Prostate gland (tissue), 2 donors: ENCODE results near the gene VGF. TPM values are rescaled to one million over a fixed set of nuclear protein-coding genes. Genes with fewer than 3 reads are reported as not detected.

Experiments
- DNase-seq: peaks from one replicate; pipeline ENCODE4 v3.0.0-alpha.2; 2019; ENCODE audit warnings: low spot score
- H3K27ac ChIP-seq, 2 donors: fragments of 200-600 bp; sonication (generic); 2 replicates each; pipeline ENCODE4 v1.5.1; 2017 to 2019
- H3K27me3 ChIP-seq: fragments of 200-600 bp; sonication (generic); replicated peaks from 2 replicates; pipeline ENCODE4 v1.5.1; 2019; ENCODE audit not compliant: insufficient read depth
- H3K36me3 ChIP-seq, 2 donors: fragments of 200-600 bp; sonication (generic); 1 replicate in 1 of 2; 2 replicates in 1 of 2; pipeline versions ENCODE4 v1.5.1 to v1.8.1; 2017 to 2019
- H3K4me1 ChIP-seq: fragments of 200-600 bp; sonication (generic); replicated peaks from 2 replicates; pipeline ENCODE4 v1.5.1; 2019
- H3K4me3 ChIP-seq, 2 donors: fragments of 200-600 bp; sonication (generic); 2 replicates each; pipeline ENCODE4 v1.5.1; 2017 to 2019
- H3K9me3 ChIP-seq: fragments of 200-600 bp; sonication (generic); 2 replicates; pipeline ENCODE4 v1.5.1; 2017
- POLR2A ChIP-seq: fragments of 450-650 bp; IDR thresholded peaks from one replicate; pipeline ENCODE4 v1.6.1; 2016; ENCODE audit warnings: antibody characterized with exemption, mild to moderate bottlenecking
- POLR2AphosphoS5 ChIP-seq: sonication (generic); formaldehyde crosslinking; IDR thresholded peaks from one replicate; pipeline ENCODE4 v1.6.1; 2017; ENCODE audit warnings: antibody characterized with exemption
- WGBS: methylation state at CpG from one replicate; pipeline ENCODE4 v1.1.5; 2018; 5-methylcytosine and 5-hydroxymethylcytosine counted together
- intact Hi-C: fragments of 100-400 bp; cut with DNase I; formaldehyde crosslinking; loops from one replicate; pipeline ENCODE4 v1.14.2; 2022
- total RNA-seq, 2 donors: library from RNA; depleted of rRNA; stranded (reverse); fragments of >200 nt; gene quantifications; one replicate each; pipeline ENCODE4 v1.1.0, GENCODE V29; 2016
- TF ChIP-seq, protein P1 (sequence below), 4 experiments: fragments of 200-600 bp in 2 of 4; fragments of 450-650 bp in 2 of 4; sonication (generic) in 2 of 4; IDR thresholded peaks; 1 replicate in 3 of 4; 2 replicates in 1 of 4; pipeline ENCODE4 v1.5.1; 2016 to 2019; ENCODE audit warnings: antibody characterized with exemption in 4 of 4, mild to moderate bottlenecking in 2 of 4, moderate library complexity in 2 of 4

The VGF gene
- total RNA-seq, 2 donors from 2014 or later: 0.14 to 0.68 TPM

DNA sequence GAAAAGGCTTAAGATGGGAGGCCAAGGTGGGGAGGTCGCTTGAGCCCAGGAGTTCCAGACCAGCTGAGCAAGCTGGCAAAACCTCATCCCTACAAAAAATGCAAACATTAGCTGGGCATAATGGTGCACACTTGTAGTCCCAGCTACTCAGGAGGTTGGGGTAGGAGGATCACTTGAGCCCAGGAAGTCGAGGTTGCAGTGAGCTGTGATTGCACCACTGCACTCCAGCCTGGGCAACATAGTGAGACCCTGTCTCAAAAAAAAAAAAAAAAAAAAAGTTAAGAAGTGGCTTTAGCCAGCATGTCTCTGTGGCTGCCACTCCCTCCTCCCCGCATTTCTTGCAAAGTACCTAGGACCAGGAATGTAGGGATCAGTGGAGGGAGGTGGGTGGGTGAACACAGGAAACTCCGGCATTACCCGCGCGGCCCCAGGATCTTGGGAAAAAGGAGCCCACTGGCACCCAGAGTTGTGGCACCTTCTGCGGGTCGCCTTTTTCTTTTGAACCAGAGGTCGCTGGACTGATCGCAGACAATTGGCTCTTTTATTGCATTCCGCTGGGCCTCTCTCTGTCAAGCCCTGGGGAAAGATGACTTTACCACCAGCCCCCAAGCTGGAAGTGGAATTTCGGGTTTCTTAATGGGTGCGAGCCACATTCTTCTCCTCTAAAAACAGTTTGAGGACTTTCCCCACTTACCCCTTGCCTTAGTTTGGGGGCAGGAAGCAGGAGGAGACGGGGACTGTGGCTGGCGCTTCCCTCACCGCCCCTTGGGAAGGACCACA lies 3.5 kb downstream of the VGF start:
- Histone ChIP-seq H3K36me3 (no peaks in the 10 kb centered on the region), H3K27me3 (peaks cover 12% of the 10 kb centered on the region), H3K27ac (no peak overlapping the region), H3K9me3 (no peaks in the 10 kb centered on the region), H3K4me3 (no peak overlapping the region), H3K4me1 (peaks cover 13% of the 10 kb centered on the region)
- WGBS: 78% methylated on average over 17 of the region's 17 CpGs
- TF ChIP-seq POLR2AphosphoS5: no peak
- TF ChIP-seq, protein P1, sequence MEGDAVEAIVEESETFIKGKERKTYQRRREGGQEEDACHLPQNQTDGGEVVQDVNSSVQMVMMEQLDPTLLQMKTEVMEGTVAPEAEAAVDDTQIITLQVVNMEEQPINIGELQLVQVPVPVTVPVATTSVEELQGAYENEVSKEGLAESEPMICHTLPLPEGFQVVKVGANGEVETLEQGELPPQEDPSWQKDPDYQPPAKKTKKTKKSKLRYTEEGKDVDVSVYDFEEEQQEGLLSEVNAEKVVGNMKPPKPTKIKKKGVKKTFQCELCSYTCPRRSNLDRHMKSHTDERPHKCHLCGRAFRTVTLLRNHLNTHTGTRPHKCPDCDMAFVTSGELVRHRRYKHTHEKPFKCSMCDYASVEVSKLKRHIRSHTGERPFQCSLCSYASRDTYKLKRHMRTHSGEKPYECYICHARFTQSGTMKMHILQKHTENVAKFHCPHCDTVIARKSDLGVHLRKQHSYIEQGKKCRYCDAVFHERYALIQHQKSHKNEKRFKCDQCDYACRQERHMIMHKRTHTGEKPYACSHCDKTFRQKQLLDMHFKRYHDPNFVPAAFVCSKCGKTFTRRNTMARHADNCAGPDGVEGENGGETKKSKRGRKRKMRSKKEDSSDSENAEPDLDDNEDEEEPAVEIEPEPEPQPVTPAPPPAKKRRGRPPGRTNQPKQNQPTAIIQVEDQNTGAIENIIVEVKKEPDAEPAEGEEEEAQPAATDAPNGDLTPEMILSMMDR (IDR thresholded peaks at IDR 0.05): no peak
- TF ChIP-seq POLR2A: no peak
- intact Hi-C loops: no loop called here
- DNase-seq: no peak

DNA sequence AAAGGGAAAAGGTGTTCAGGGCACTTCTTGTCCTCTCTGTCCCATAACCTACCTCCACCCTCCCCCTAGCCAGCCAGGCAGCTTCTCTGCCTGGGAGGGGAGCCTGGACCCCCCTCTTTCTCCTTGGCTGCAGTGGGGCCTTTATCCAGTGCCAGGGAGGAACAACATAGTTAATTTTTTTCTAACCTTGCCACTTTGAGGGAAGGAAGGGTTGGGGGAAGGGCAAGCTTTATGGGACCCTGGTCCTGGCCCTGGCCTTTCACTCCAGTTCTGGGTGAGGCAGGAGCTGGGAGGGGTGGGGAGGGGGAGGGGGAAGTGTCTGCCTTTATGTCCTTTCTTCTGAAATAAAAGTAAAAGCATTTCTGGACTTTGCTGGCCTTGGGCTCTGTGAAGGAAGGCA lies 4.5 kb downstream of the VGF start:
- DNase-seq: no peak
- Histone ChIP-seq H3K27ac (no peak overlapping the region), H3K27me3 (peaks cover 2% of the 10 kb centered on the region), H3K9me3 (no peaks in the 10 kb centered on the region), H3K36me3 (no peaks in the 10 kb centered on the region), H3K4me3 (no peak overlapping the region), H3K4me1 (peaks cover 13% of the 10 kb centered on the region)
- intact Hi-C loops: no loop called here
- no peak for TF ChIP-seq POLR2AphosphoS5

DNA sequence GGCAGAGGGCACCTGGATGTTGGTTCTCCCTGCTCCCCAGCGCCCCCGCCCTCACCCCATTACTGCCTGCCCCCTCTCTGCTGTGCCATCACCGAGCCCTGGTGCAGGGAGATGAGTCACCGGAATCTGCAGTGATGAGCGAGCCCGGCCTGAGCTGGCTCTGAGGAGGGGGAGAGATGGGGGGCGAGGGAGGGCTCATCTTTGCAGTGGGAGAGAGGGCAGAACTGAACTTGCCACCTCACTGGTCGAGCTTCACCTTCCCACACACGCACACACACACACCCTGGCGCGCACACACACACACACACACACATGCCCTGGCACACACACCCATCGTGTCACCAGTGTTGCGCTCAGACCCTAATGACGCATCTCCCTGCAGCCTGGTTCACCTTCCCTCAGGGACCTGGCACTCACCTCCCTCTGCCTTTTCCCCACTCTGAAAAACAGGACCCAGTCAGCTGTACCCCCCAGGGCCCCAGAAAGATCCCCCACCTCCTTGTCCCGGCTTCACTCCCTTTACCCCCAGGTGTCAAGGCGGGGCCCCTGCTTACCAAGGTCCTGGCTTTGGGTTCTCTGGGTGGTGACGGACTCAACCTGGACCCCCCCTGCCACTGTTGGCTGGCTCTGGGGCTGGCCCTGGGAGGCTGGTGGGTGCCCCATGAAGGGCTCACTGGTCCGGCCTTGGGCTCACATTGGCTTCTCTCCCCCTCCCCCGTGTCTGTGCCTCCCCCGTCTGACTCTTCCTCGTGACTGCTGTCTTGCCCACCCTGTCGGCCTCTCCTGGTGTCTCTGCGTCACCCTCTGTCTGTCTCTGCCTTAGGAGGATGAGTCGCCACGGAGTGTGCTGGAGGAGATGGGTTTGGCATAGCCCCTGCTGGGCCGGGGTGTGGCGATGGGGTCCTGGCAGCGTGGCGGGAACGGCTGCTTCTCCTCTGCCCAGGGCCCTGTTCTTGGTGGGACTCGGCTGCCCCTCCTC lies 5.4 kb downstream of the VGF start:
- no peak for DNase-seq
- Histone ChIP-seq H3K4me3 (no peak overlapping the region), H3K27me3 (no peaks in the 10 kb centered on the region), H3K36me3 (no peaks in the 10 kb centered on the region), H3K4me1 (peaks cover 16% of the 10 kb centered on the region), H3K27ac (no peak overlapping the region), H3K9me3 (no peaks in the 10 kb centered on the region)
- no peak for TF ChIP-seq POLR2AphosphoS5
- TF ChIP-seq, protein P1 (IDR thresholded peaks at IDR 0.05): no peak
- no peak for TF ChIP-seq POLR2A
- intact Hi-C loops: no loop called here
- WGBS: 79% methylated on average over 31 of the region's 31 CpGs

DNA sequence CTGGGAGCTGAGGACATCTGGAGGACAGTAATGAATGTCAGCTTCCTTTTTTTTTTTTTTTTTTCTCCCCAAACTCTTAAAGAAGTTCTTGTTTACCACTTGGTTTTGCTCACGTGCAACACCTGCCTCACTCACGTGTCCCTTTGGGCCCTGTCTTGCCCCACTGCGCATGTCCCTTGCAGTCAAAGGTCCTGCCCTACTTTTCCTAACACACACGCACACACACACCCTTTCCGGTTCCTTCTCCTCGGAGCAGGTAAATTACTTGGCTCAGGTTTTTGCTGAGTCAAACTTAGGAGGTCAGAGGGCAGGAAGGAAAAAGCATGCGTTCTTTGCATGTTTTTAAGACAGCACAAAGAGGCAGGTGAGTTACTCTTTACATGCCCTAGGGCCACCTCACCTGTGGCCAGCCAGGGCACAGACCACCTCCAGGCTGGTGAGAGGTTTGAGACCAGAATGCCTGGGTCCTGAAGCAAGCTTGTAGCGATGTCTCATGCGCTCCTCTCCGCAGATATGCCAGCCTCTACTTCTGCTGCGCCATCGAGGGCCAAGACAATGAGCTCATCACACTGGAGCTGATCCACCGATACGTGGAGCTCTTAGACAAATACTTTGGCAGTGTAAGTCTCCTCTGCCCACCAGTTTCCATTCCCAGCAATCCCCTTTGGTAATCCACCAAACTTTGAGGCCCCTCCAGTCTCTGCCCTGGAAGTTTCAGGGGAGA lies 8.3 kb downstream of the VGF start:
- H3K27ac ChIP-seq: no peak overlapping the region
- peaks cover 4% of the 10 kb centered on the region for H3K4me1 ChIP-seq
- 87% methylated on average over 14 of the region's 14 CpGs for WGBS
- no peak overlapping the region for H3K4me3 ChIP-seq
- no peak for DNase-seq
- no peak for TF ChIP-seq POLR2A
- no peak for TF ChIP-seq POLR2AphosphoS5
- TF ChIP-seq, protein P1 (IDR thresholded peaks at IDR 0.05): no peak
- intact Hi-C loops: no loop called here
- H3K9me3 ChIP-seq: no peaks in the 10 kb centered on the region
- no peaks in the 10 kb centered on the region for H3K27me3 ChIP-seq
- no peaks in the 10 kb centered on the region for H3K36me3 ChIP-seq

DNA sequence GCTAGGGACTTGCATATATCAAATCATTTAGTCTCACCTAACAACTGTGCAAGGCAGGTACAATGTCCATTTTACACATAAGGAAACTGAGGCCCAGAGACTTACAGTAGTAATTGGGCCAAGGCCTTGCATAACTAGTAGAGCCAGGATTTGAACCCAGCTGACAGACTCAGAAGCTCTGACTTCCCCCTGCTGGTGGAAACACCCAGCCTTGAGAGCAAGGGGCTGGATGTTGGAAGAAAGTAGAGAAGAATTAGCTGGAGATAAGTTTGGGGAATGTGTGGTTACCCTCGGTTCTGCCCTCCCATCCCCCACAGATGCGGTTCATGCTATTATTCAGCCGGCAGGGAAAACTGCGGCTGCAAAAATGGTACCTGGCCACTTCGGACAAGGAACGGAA lies 9.1 kb downstream of the VGF start:
- intact Hi-C loops: no loop called here
- Histone ChIP-seq H3K36me3 (no peaks in the 10 kb centered on the region), H3K4me3 (no peak overlapping the region), H3K9me3 (no peaks in the 10 kb centered on the region), H3K27me3 (no peaks in the 10 kb centered on the region), H3K4me1 (peaks cover 4% of the 10 kb centered on the region), H3K27ac (no peak overlapping the region)
- DNase-seq: no peak
- TF ChIP-seq, protein P1 (IDR thresholded peaks at IDR 0.05): no peak
- no peak for TF ChIP-seq POLR2A
- TF ChIP-seq POLR2AphosphoS5: no peak
- WGBS: 87% methylated on average over 6 of the region's 6 CpGs
